ENCODE data around the gene PITPNC1.

- TF ChIP-seq CTCF (IDR thresholded peaks at IDR 0.05), result no peak
- TF ChIP-seq EZH2 (IDR thresholded peaks at IDR 0.05; ENCODE audit: borderline replicate concordance, insufficient read depth, low read depth, low read length, poor library complexity, severe bottlenecking), result no peak
These were observed 4.8 kb downstream of the PITPNC1 start for GRCh38 chr17:67381929-67382257.
